ENCODE data around the gene NAA40.
A peak's percentile ranks its signal among the peaks of the same experiment; 100 is the strongest.
"Not testable (repeated sequence)": the region's sequence is repeated elsewhere in the genome, so short reads cannot be mapped to it uniquely, and the experiment has no call there.

The NAA40 gene

DNA sequence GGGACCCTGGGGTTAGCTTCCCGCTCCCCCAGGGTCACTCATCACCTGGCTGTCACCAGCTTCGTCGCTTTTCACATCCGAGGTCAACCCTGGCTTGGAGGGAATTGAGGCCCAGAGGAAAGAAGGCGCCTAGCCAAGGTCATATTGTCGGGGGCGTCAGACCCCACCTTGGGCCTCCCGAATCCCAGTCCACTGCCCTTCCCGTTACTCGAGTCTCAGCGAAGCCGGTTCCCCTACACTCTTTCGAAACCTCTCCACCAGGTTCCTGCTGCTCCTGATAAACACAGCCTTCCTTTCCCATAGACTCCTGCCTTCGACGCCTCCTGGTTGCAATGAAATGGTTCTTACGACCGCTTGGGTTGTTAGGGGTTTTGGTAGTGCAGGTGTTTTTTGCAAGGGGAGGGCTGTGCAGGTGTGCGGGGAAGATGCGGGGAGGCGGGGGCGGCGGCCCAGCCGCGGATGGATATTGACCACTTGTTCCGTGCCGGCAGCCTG lies 642 bp downstream of the NAA40 start:
- DNase-seq (ENCODE audit: low spot score) = no peak

DNA sequence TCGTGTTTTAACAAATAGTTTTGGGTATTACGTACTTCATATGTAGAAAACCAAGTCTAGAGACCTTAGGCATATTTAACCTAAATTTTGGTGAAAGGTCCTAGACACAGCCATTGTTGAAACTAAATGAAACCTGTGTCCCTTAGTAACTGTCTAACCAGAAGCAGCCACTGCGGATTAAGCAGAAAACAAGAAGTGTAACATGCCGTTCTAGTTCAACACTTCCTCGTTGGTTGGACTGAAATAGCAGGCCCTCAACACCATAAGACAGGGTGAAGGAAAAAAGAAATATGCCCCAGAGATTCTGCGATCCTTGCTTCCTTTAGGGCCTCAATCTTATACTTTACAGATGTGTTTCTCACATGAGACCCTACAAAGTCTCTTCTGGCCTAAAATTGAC lies 2.0 kb downstream of the NAA40 start:
- DNase-seq (ENCODE audit: low spot score) = no peak

DNA sequence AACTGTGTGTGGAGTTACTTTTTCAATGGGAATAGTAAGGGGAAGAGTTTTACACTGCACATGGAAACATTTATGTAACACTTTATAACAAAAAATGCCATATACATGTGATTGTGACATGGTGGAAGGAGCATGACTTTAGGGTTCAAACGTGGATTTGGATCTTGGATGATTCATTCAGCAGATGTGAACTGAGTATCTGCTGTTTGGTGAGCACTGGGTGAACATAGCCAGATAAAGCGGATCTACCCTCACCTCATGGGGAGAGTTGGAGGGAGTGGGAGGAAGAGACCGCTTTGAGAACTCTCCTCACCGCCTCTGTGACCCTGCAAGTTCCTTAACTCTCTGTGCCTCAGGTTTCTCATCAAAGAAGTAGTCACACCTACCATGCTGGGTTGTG lies 3.1 kb downstream of the NAA40 start:
- no peak for DNase-seq (ENCODE audit: low spot score)

DNA sequence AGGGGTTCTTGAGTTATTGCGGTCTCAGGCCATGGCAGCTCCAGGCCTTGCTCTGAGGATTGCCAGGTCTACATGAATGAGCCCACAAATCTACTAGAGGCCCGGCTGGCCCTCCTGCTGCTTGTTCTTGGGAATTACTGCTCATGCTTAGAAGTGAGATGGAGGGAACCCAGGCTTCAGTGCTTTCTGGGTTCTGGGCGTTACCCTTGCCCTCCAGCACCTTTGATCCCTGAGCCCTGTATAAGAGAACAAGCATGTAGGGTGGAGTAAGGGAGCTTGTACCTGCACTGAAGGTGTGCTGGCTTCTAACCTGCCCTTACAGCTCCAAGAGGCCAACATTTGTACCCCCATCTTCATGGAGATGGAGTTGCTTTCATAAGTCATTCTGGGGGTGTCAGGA lies 4.0 kb downstream of the NAA40 start:
- no peak for DNase-seq (ENCODE audit: low spot score)

DNA sequence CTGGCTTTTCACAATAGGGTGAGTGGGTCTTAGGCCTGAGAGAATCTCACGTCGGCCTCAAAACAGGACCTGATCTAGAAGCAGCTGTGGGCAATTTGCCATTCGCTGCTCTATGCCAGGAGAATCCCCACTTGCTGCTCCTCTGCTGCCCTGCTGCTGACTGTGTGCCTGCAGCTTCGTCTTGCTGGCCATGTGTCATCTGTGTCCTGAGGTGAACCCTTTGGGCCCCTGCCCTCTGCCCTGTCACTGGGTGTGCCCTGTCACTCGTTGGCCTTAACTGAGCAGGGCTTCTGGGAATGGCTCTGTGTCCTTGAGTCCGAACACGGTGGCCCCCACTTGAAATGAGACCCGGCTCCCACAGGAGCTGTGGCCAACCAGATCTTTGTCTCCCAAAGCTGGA lies 6.2 kb downstream of the NAA40 start:
- DNase-seq (ENCODE audit: low spot score) = no peak

DNA sequence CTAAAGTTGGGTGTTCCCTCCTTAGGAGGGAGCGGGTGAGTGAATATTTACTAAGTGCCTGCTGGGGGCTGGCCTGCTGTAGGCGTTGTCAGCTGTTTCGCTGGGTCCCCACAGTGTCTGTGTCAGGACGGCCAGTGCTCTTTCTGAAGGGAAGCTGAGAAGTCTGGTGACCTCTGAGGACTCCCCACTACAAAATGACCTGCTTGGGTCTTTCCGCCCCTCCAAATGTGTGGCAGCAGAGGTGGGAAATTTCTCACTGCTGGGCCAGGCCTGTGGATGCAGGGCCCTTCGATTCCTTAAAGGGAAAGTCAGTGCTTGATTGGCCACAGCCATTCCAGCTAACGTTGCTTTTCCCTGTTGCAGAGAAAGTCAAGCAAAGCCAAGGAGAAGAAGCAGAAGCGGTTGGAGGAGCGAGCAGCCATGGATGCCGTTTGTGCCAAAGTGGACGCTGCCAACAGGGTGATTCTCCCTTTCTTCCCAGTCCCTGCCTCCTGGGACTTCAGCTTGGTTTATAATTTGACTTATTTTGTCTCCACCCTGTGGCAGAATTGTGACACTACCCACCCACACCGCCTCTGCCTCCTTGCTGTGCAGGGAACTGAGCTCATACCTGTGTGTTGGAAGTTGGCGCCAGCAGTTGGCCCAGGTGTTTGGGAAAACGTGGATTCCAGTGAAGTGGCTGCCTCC lies 6.8 kb downstream of the NAA40 start:
- peak; percentile 48 for DNase-seq (ENCODE audit: low spot score)

DNA sequence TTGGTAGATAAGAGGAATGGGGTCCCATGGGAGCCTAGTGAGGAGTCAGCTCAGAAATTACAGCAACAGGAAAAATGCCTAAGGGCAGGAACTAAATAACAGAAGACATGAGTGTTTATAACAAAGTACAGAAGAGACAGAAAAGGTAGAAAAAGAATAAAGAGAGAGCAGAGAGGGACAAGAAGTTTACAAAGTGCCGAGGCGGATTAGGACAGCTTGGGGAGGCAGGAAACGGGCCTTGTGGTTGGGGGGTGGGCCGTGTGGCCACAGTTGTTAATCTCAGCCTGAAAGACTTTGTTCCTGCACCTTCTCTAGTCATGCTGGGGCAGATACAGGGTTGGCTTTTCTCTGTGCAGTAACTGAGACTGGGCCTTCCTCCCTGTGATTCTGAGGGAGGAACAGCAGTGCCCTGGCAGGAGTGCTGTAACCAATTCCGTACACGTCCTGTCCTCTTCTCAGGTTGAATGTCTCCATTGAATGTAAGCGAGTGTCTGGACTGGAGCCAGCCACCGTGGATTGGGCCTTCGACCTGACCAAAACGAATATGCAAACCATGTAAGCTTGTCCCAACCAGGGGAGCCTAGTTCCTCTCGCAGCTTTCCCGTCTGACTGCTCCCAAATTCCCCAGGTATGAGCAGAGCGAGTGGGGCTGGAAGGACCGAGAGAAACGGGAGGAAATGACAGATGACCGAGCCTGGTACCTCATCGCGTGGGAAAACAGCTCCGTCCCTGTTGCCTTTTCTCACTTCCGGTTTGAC lies 13.2 kb downstream of the NAA40 start:
- DNase-seq (ENCODE audit: low spot score) = peak; percentile 29

DNA sequence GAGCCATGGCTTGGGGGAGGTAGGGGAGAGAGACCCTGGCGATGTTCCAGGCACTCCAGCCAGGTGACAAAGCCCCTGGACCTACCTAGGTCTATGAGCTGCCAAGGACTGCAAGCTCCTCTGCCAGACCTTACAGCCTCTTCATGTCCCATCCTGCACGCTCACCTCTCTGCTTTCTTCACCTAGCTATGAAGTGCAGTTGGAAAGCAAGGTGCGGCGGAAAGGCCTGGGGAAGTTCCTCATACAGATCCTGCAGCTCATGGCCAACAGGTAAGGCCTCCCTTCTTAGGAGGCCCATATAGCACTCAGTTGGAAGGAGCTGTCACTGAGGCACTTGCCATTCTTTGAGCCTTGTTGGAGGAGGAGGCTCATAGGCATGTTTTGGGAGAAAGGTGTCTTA lies 13.8 kb downstream of the NAA40 start:
- no peak for DNase-seq (ENCODE audit: low spot score)

DNA sequence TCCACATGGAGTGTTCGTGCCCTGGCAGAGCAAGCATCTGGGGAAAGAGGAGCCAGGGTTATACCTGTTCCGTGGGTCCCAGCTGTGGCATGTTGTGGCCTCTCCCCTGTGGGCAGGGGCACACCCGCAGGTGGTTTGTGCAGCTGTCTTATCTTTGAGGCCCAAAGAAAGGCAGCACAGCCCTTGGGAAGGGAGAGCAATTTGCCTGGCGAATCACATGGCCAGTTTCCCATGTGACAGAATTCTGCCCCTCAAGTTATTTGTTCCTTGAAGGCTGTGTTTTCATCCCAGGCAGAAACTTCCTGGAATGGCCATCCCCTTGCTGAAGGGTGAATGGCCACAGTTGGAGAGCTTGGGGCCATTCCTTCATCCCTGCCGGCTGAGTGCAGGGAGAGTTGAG lies 19.2 kb downstream of the NAA40 start:
- no peak for DNase-seq (ENCODE audit: low spot score)

DNA sequence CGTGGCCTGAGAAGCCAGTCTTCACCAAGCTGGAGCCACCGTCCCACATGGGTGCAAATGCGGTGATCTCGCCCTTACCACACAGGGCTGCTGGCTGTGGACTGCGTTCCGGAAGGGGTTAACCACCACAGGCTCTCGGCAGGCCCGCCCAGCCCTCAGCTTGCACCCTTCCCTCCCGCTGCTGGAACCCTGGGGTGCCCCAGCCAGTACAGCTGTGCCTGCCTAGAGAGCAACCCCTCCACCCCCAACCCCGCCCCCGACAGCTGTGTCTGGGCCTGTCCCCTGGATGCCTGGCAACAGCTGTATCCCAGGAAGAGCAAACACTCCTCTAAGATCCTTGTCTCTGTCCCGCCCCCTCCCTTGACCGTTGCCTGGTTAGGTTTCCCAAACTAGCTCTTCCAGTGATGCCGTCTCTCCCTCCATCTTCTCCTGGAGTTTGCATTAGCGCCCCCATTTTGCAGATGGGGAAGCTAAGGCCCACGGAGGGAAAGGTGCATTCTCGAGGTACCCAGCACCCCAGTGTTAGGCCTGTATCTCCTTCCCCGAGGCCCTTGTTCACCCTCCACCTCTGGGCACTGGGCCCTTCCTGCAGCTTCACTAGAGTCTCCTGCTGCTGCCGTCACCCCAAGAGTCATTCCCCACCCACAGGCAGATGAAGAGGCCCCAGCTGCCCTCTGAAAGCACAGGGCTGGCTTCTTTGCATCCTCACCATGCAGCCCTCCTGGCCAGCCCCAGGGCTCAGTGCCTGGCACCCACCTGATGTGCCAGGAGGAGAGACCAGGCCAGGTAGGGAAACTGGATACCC lies 23.0 kb downstream of the NAA40 start:
- no peak for DNase-seq (ENCODE audit: low spot score)

DNA sequence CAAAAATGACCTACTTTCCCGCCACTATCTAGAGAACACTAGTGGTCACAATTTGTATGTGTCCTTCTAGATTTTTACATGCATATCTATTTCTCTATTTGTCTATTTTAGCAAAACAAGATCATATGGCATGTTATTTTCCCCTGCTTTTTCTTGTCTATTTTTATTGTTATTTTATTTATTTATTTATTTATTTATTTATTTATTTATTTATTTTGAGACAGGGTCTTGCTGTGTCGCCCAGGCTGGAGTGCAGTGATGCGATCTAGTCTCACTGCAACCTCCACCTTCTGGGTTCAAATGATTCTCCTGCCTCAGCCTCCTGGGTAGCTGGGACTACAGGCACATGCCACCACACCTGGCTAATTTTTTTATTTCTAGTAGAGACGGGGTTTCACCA lies 25.1 kb downstream of the NAA40 start:
- not testable (repeated sequence) for DNase-seq (ENCODE audit: low spot score)

DNA sequence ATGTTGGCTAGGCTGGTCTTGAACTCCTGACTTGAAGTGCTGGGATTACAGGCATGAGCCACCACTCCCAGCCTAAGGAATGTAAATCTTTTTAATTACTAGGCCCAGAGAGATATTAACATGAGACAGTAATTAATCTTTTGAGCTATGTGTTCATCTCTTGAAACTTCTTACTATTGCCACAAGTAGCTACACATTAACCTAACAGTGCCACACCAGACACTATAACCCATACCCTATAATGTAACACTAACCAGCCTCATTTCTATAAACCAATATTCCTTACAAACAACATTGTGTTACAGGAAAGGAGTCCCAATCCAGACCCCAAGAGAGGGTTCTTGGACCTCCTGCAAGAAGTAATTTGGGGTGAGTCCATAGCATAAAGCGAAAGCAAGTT lies 27.6 kb downstream of the NAA40 start:
- no peak for DNase-seq (ENCODE audit: low spot score)

DNA sequence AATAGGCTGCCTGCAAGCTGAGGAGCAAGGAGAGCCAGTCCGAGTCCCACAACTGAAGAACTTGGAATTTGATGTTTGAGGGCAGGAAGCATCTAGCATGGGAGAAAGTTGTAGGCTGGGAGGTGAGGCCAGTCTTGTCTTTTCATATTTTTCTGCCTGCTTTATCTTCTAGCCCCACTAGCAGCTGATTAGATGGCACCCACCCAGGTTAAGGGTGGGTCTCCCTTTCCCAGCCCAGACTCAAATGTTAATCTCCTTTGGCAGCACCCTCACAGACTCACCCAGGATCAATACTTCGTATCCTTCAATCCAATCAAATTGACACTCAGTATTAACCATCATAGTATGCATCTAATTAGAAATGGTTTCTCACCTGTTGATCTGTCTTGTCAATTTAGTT lies 30.7 kb downstream of the NAA40 start:
- no peak for DNase-seq (ENCODE audit: low spot score)

DNA sequence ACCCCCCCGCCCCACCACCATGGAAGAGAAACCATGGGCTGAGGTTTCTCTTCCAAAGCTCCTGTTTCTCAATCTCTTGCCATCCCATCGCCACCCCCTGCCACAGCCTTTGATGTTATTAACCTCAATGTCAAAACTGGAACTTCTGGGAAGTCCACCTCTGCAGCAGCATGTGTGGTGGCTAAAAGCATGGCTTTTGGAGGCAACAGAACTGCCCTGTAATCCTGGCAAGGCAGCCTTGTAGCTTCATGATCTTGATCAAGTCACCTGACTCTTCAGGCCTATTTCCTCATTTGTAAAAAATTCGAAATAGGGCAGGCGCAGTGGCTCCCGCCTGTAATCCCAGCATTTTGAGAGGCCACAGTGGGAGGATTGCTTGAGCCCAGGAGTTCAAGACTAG lies 32.1 kb downstream of the NAA40 start:
- DNase-seq (ENCODE audit: low spot score) = no peak

DNA sequence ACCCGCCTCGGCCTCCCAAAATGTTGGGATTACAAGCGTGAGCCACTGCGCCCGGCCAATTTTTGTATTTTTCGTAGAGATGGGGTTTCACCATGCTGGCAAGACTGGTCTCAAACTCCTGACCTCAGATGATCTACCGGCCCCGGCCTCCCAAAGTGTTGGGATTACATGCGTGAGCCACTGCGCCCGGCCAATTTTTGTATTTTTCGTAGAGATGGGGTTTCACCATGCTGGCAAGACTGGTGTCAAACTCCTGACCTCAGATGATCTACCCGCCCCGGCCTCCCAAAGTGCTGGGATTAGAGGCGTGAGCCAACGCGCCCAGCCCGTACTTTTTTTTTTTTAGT lies 35.1 kb downstream of the NAA40 start:
- not testable (repeated sequence) for DNase-seq (ENCODE audit: low spot score)

DNA sequence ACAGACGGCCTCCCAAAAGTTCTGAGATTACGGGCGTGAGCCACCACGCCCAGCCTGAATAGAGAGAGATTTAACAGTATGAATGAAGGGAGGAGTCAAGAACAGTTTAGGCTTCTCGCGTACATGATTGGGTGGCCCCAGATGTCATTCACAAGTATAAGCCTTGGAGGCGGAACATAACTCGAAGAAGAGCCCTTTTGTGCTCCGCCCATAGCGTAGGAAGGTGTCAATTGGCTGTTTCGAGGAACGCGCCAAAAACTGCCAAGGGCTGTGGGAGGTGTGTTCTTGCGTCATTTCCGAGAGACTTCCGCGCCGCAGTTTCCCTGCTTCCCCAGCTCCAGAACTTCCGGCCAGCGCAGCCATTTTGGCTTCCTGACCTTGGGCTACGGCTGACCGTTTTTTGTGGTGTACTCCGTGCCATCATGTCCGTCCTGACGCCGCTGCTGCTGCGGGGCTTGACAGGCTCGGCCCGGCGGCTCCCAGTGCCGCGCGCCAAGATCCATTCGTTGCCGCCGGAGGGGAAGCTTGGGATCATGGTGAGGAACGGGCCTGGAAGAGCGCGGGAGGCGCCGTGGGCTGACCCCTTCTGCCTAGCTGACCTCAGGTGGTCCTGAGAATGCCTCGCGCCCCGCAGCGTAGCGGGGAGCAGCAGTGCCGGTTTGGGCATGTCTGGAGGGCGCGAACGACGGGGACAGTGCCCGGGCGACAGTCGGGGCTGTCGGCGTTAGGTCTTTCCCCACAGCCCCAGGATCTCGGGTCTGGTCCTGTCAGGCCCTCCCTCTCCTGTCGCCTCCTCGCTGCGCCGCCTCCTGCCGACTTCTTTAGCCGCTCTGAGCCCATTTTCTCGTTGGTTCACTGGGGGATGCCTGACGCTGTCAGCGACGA lies 35.7 kb downstream of the NAA40 start, which contains the start of gene COX8A:
Gene COX8A, plus strand, starts transcription at position 362 of the 885 bp plus-strand sequence. Its CDS starts 61 bp downstream, at position 423.
- peak; percentile 97 for DNase-seq (ENCODE audit: low spot score)

DNA sequence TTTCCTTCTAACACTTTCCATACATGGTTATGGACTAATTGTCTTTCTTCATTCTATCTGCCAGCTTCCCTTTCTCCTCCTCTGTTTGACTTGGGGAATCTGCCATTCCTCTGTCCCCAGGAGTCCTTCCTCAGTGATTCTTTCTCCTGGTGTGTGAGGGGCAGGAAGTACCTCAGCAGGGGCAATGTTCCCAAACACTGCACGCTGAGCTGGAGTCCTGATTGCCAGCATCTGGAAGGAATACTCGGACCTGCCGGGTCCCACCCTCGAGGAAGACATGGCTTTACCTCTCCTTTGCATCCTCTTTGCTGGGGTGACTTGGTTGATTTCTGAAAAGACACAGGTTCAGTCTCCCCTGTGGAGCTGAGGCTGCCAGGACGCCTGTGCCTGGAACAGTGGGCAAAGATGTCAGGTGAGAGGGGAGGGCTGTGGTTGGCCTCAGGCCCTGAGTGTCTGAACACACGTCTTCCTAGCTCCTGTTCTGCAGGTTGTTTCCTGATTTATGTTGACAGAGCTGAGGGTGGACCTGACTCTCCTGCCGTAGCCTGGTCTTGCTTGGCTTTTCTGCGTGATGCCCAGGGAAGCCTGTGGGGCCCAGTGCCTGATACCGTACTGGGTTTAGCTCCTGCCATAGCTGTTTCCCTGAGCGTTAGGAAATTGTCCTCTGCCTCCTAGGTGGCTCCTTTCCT lies 39.9 kb downstream of the NAA40 start:
- no peak for DNase-seq (ENCODE audit: low spot score)

DNA sequence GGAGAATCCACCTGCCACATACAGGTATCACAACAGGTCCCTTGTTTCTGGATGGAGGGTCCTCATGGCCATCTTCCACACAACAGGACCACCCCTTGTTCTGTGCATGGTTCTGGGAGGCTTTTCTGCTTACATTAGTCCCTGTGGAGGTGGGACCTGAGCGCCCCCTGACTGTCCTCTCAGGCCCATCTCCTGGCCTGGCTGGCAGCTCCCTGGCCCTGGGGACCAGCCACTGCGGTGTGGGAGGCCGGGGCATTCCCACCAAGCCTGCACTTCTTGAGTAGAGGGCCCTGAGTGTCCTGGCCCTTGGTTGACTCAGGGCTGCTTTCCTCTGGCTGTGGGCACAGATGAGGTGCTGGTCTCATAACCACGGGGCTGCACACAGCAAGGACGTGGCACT lies 40.6 kb downstream of the NAA40 start:
- DNase-seq (ENCODE audit: low spot score) = no peak

DNA sequence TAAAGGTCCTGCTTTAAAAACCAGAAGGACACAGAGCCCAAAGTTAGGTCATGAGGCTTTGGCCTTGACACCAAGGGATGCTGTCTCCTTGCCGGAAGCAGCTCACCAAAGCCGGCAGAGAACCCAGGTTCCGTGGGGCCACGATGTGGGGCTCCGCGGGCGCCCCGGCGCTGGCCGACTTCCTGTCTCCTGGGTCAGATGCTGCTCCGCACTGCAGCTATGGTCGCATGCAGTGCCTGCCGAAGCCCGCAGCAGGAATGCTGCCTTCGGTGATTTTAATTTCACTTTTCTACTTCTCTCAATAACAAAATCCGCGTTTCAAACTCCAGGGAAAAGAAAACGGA lies 47.0 kb downstream of the NAA40 start:
- peak; percentile 71 for DNase-seq (ENCODE audit: low spot score)

DNA sequence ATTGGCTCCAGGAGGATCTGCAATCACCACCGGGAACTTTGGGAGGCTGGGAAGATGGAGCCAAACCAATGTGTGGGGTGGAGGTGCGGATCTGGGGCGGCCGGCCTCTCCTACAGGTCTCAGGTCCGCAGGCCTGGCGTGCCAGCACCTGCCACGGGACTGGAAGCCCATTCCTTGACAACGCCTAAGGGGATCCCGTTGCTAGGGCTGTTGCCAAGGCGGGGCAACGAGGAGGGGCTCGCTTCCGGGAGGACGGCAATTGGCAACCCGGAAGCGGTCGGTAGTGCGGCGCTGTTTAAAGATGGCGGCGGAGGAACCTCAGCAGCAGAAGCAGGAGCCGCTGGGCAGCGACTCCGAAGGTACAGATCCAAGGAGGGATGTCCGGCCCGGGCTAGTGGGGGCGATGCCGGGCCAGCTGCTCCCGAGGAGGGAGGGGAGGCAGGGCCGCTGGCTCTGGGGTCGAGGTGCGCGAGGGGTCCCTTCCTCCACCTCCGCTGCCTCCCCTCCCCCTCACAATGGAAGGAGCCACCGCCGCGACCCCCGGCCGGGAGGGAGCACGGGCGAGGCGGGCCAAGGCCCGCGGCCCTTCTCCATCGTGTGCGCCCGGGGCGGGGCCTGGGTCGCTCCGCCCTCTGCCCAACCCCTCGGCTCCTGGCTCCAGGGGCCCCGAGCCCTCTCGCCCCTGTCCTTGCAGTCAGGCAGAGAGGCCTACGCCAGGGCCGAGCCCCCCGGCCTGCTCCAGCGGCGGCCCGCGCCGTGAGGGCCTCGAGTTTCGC lies 47.5 kb downstream of the NAA40 start, which contains the start of gene OTUB1:
Gene OTUB1, plus strand, starts transcription at position 283 of the 776 bp plus-strand sequence. Its CDS starts 19 bp downstream, at position 302.
- DNase-seq (ENCODE audit: low spot score) = peak; percentile 84
